ENCODE results near the gene TAAR2.

Gene TAAR2

GRCh38 chr6:132612449-132613108, 11.5 kb downstream of the TAAR2 start:
- Histone ChIP-seq H3K4me1 (ENCODE audit: control insufficient read depth, insufficient read depth, low read length) (no peaks in the 10 kb centered on the region), H3K4me3 (ENCODE audit: low read depth, low read length) (no peak overlapping the region), H3K36me3 (ENCODE audit: control insufficient read depth in 2 of 2, insufficient read depth in 1 of 2, low read length in 2 of 2) (no peaks in the 10 kb centered on the region), H3K9me3 (ENCODE audit: control insufficient read depth, insufficient read depth, low read depth, low read length) (no peaks in the 10 kb centered on the region), H3K27ac (ENCODE audit: extremely low read depth, low read depth, low read length) (no peak overlapping the region)
- ChIA-PET CTCF (interaction anchor here (0.6 kb wide), 1 partner anchor 18 kb away, joined by 3 read pairs; no protein-coding TSS in a partner anchor), POLR2A (no interaction called here)
- no peak for TF ChIP-seq MZF1 (tag by site-specific recombination; IDR thresholded peaks at IDR 0.05; ENCODE audit: borderline replicate concordance)
- TF ChIP-seq BCL11A (tag by site-specific recombination; IDR thresholded peaks at IDR 0.05; ENCODE audit: low read depth) = no peak
- TF ChIP-seq ZNF677 (tag by site-specific recombination; IDR thresholded peaks at IDR 0.05) = no peak

- POLR2A ChIA-PET = no interaction called here
- CTCF ChIA-PET = interaction anchor here (0.6 kb wide), 1 partner anchor 17 kb away, joined by 3 read pairs; no protein-coding TSS in a partner anchor
Observed at GRCh38 chr6:132611616-132612015, 12.5 kb downstream of the TAAR2 start.

GRCh38 chr6:132607544-132608233, 16.4 kb downstream of the TAAR2 start:
- Histone ChIP-seq H3K36me3 (ENCODE audit: control insufficient read depth in 2 of 2, insufficient read depth in 1 of 2, low read length in 2 of 2) (no peaks in the 10 kb centered on the region), H3K4me1 (ENCODE audit: control insufficient read depth, insufficient read depth, low read length) (peaks cover 3% of the 10 kb centered on the region; the same call in 1 of the 2 replicates), H3K4me3 (ENCODE audit: low read depth, low read length) (no peak overlapping the region), H3K9me3 (ENCODE audit: control insufficient read depth, insufficient read depth, low read depth, low read length) (no peaks in the 10 kb centered on the region), H3K27ac (ENCODE audit: extremely low read depth, low read depth, low read length) (no peak overlapping the region)
- ChIA-PET CTCF (no interaction called here), POLR2A (no interaction called here)
- no peak for TF ChIP-seq ZNF513 (tag by site-specific recombination; IDR thresholded peaks at IDR 0.05)
- TF ChIP-seq MZF1 (tag by site-specific recombination; IDR thresholded peaks at IDR 0.05; ENCODE audit: borderline replicate concordance) = no peak
- TF ChIP-seq GLI4 (tag by site-specific recombination; IDR thresholded peaks at IDR 0.05) = no peak
- no peak for TF ChIP-seq ZNF792 (tag by site-specific recombination; IDR thresholded peaks at IDR 0.05)
- TF ChIP-seq EGR2 (tag by site-specific recombination; IDR thresholded peaks at IDR 0.05; ENCODE audit: low read depth) = no peak

More at GRCh38 chr6:132611616-132612015, 12.5 kb downstream of the TAAR2 start:
- no peak overlapping the region for H3K4me3 ChIP-seq (ENCODE audit: low read depth, low read length)
- H3K4me1 ChIP-seq (ENCODE audit: control insufficient read depth, insufficient read depth, low read length) = no peaks in the 10 kb centered on the region
- no peak overlapping the region for H3K27ac ChIP-seq (ENCODE audit: extremely low read depth, low read depth, low read length)
- H3K36me3 ChIP-seq (ENCODE audit: control insufficient read depth in 2 of 2, insufficient read depth in 1 of 2, low read length in 2 of 2) = no peaks in the 10 kb centered on the region
- TF ChIP-seq GLI2 (tag by site-specific recombination; IDR thresholded peaks at IDR 0.05; ENCODE audit: borderline replicate concordance, low read depth) = no peak
- TF ChIP-seq ZSCAN5A (tag by site-specific recombination; IDR thresholded peaks at IDR 0.05) = no peak
- no peaks in the 10 kb centered on the region for H3K9me3 ChIP-seq (ENCODE audit: control insufficient read depth, insufficient read depth, low read depth, low read length)

- TF ChIP-seq SCRT1 (tag by site-specific recombination; IDR thresholded peaks at IDR 0.05; ENCODE audit: borderline replicate concordance) (no peak), ZNF302 (tag by site-specific recombination; IDR thresholded peaks at IDR 0.05; ENCODE audit: low read depth) (no peak), ZNF707 (tag by site-specific recombination; IDR thresholded peaks at IDR 0.05) (no peak), ZNF398 (tag by site-specific recombination; IDR thresholded peaks at IDR 0.05) (no peak), ZSCAN18 (tag by site-specific recombination; IDR thresholded peaks at IDR 0.05) (no peak), ZNF560 (tag by site-specific recombination; IDR thresholded peaks at IDR 0.05; ENCODE audit: borderline replicate concordance) (no peak), ZNF501 (tag by site-specific recombination; IDR thresholded peaks at IDR 0.05) (no peak)
- ChIA-PET POLR2A (no interaction called here), CTCF (interaction anchor here (0.7 kb wide), 1 partner anchor 164 kb away, joined by 3 read pairs; no protein-coding TSS in a partner anchor)
- Histone ChIP-seq H3K36me3 (ENCODE audit: control insufficient read depth in 2 of 2, insufficient read depth in 1 of 2, low read length in 2 of 2) (no peaks in the 10 kb centered on the region), H3K27ac (ENCODE audit: extremely low read depth, low read depth, low read length) (no peak overlapping the region), H3K4me1 (ENCODE audit: control insufficient read depth, insufficient read depth, low read length) (peaks cover 7% of the 10 kb centered on the region; the same call in 1 of the 2 replicates), H3K4me3 (ENCODE audit: low read depth, low read length) (no peak overlapping the region), H3K9me3 (ENCODE audit: control insufficient read depth, insufficient read depth, low read depth, low read length) (no peaks in the 10 kb centered on the region; the same call in 1 of the 2 replicates)
Observed at GRCh38 chr6:132604635-132605152, 19.4 kb downstream of the TAAR2 start.
